CD4-positive, alpha-beta T cell treated with Interleukin-21 for 1 hour (primary cell): ENCODE results near the gene POU2F1.
A peak's percentile ranks its signal among the peaks of the same experiment; 100 is the strongest.
"Not testable (repeated sequence)": the region's sequence is repeated elsewhere in the genome, so short reads cannot be mapped to it uniquely, and the experiment has no call there.

Experiments used
- DNase-seq: peaks from one replicate; pipeline ENCODE4 v3.0.0-alpha.2; 2020

POU2F1 gene

GRCh38 chr1:167220537-167221125 is at the start of gene POU2F1:
POU2F1 (plus strand) TSS chr1:167220886; CDS start chr1:167220898, 12 bp downstream.
- peak; percentile 99 for DNase-seq

GRCh38 chr1:167171286-167171929 is 49.3 kb upstream of the POU2F1 start:
- DNase-seq, result no peak

DNA sequence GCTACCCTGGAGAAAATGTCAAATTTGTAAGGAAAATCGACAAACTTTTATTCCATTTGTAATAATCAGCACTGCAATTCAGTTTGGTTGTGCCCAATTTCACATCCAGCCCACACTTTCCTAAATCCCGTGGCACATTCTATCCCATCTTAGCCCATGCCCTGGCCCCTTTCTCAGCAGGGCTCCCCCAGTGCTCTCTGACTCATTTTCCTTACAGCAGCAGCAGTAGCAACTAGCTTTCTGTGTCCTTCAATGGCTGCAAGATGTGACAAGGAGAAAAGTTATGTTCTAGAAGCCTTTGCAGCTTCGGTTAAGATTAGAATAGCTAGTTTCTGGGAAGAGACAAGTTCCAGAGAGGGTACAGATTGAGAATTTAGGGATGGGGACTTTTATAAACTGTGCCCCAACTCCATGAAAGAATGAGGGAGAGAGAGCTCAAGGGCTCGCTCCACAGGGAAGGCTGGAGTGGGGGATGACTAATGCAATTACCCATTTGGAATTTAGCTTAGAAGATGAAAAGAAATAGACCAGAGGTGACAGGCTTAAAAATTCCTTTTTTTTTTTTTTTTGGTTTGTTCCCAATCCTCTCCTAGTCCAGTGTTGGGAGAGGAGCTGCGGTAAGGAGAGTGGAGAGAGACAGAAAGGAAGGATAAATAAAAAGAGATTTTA is 47.0 kb upstream of the POU2F1 start:
- DNase-seq, result no peak

- no peak for DNase-seq
These were observed 44.8 kb upstream of the POU2F1 start for GRCh38 chr1:167175901-167176300.

- DNase-seq, result no peak
These were observed 41.9 kb upstream of the POU2F1 start for GRCh38 chr1:167178831-167179230.

GRCh38 chr1:167182571-167183320 is 37.9 kb upstream of the POU2F1 start:
- no peak for DNase-seq

DNA sequence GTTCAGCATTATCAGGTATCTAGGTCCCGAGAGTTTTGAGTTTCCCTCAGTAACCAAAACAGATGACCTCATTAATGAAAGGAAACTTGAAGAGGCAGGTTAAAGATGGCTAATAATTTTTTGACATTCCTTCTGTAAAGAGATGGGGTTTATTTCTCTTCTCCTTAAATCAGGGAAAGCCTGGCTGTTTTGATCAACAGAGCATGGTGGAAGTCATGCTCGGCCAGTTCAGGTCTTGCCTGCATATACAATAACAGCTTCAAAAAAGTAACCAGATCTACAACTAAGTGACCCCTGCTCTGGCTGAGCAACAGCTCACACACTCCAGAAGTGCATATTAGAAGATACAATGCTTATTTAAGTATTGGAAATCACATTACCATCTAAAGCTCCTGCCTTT is 36.6 kb upstream of the POU2F1 start:
- DNase-seq, result no peak

DNA sequence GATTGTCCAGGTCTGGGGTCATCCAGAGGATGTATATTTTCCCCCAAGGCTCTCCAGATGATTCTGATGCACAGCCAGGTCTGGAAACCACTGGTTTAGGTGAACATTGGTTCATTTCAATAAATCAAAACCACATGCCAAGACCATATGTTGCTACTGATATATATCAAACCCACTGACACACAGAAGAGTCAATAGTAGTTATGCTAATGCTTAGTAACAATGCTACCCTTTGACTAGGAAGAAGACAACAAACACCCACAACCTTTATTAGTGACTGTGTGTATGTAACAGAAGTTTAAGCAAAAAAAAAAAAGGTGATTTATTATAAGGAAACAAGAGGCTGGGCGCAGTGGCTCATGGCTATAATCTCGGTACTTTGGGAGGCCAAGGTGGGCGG is 35.6 kb upstream of the POU2F1 start:
- no peak for DNase-seq

GRCh38 chr1:167185974-167186657 is 34.6 kb upstream of the POU2F1 start:
- DNase-seq, result no peak

GRCh38 chr1:167186771-167187170 is 33.9 kb upstream of the POU2F1 start:
- no peak for DNase-seq

- DNase-seq, result no peak
These were observed 29.9 kb upstream of the POU2F1 start for GRCh38 chr1:167190747-167191237.

- no peak for DNase-seq
These were observed 28.7 kb upstream of the POU2F1 start for GRCh38 chr1:167191958-167192357.

DNA sequence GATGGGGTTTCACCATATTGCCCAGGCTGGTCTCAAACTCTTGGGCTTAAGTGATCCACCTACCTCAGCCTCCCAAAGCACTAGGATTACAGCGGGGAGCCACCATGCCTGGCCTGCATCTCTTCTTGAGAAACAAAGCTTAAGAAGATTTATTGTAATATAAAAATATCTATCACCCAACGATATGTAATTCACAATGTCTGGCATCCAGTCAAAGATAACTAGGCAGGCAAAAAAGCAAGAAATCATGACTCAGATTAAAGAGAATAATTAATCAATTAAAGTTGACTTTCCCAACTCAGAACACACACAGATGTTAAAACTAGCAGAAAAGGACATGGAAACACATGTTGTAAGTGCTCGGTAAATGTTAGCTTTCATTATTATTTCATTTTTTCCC is 26.5 kb upstream of the POU2F1 start:
- DNase-seq, result no peak

GRCh38 chr1:167196166-167196565 is 24.5 kb upstream of the POU2F1 start:
- DNase-seq, result no peak

DNA sequence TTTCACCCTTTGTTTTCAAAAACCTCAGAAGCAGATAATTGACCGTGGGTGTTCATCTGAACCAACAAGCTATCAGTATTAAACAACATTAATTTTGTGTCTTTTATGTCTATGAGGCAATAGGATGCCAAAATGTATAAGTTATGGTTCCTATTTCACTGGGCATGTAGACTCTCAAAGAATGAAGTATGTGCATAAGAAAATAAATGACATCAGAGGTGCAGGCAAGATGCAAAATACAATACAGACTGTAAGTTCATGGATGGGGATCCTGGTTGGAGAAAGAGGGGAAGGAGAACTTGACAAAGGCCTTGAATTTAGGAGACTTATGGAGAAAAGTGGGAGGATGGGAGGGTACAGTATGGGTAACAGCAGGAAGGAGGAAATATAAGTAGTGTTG is 23.4 kb upstream of the POU2F1 start:
- no peak for DNase-seq

DNA sequence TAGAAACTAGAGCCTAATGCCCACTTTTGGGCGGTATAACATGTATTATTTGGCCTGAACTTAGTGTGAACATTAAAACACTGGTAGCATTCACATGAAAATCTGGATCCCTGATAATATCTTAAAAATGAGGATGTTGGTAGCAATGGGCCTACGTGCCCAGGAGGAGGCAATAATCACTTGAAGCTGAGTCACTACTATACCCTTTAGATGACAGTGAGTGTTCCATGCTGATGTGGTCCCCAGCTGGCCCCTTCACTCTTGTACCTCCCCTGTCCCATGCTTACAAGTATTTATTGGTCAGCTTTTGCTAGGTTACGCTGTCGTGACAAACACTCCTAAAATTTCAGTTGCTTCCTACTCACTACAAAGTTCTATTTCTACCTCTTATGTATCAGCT is 23.0 kb upstream of the POU2F1 start:
- no peak for DNase-seq

DNA sequence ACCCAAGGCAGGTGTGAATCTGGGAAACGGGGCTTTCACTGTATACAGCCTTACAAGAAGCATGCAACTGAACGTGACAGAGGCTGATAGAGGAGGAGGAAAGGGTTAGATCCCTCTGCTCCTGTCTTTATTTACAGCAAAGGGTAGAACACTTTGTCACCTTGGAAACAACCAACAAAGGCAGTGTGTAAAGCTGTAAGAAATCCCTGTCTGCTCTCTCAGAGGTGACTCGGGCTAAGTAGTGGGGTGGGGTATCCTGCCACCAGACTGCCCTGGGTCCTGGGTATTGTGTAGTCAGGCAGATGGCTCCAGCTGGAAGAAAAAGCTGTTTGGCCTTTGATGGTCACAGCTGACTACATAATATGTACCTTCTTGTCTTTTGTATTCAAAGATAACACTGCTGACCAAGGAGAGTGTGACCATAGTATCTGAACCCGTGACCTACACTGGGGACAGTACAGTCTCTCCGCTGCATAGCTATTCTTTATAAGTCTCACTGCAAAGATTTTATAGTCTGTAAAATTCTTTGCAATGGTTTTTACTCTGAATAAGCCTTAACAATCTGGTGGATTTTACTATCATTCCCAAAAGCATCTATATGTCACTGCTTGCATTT is 22.1 kb upstream of the POU2F1 start:
- no peak for DNase-seq

DNA sequence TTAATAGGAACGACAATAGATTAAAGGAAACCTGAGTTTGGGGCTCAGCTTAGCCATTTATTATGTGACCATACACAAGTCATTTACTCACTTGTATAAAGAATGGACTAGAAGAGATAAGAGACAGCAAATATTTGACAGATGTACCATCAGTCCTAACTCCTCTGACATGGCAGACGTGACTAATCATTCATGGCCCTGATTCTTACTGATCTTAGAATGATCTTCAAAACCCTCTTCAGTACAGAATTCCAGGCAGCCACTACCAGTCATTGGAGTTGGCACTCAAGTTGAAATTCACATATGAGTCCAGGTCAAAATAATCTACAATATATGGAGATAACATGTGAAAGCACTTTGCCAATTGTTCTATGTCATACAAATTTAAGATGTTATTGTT is 21.0 kb upstream of the POU2F1 start:
- no peak for DNase-seq

- DNase-seq, result no peak
These were observed 20.4 kb upstream of the POU2F1 start for GRCh38 chr1:167200272-167200671.

- no peak for DNase-seq
These were observed 19.9 kb upstream of the POU2F1 start for GRCh38 chr1:167200749-167201148.

- no peak for DNase-seq
These were observed 18.6 kb upstream of the POU2F1 start for GRCh38 chr1:167202049-167202448.

DNA sequence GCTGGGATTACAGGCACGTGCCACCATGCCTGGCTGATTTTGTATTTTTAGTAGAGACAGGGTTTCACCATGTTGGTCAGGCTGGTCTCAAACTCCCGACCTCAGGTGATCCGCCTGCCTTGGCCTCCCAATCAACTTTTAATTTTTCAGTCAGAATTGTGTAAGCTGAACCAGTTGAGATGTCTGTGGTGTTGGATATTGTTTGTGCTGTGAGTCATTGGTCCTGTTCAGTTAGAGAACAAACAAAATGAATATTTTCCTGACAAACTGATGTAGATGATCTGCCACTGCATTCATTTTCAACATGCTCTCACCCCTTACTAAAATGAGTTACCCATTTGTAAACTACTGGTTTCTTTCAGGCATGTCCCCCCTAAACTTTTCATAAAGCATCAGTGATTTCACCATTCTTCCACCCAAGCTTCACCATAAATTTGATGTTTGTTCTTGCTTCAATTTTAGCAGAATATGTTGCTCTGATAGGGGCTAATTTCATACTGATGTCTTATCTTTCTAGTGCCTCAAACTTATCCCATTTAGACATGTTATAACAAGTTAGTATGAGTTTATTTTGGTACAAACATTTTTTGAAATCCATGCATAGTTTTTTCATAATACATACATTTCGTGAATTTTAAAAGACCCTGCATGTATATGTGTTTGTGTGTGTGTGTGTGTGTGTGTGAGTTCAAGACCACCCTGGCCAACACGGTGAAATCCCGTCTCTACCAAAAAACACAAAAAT is 15.2 kb upstream of the POU2F1 start:
- DNase-seq, result not testable (repeated sequence)
